ENCODE measurements around the gene TRIM24. TPM values are rescaled to one million over a fixed set of nuclear protein-coding genes. Genes with fewer than 3 reads are reported as not detected.
A peak's percentile ranks its signal among the peaks of the same experiment; 100 is the strongest.

TRIM24 gene
- total and polyA plus RNA-seq, 2 of the 13 experiments (the other 11 are each of a cell fraction or from before 2014, with no cell fraction given) = 100 to 106 TPM

GRCh38 chr7:138460176-138460648 lies at the start of gene TRIM24 (continued):
- TF ChIP-seq ZBED4 (CRISPR knock-in tag; IDR thresholded peaks at IDR 0.05; ENCODE audit: borderline replicate concordance) (0 out of 2 replicates have a peak, but pooled peaks have one; percentile 35), ZNF704 (CRISPR knock-in tag; IDR thresholded peaks at IDR 0.05; ENCODE audit: borderline replicate concordance) (peak; percentile 24; the same call in 1 of the 2 replicates), ZSCAN20 (CRISPR knock-in tag; IDR thresholded peaks at IDR 0.05; ENCODE audit: borderline replicate concordance) (0 out of 2 replicates have a peak, but pooled peaks have one; percentile 55), HOMEZ (CRISPR knock-in tag; IDR thresholded peaks at IDR 0.05; ENCODE audit: low read depth) (no peak), THRA (CRISPR knock-in tag; IDR thresholded peaks at IDR 0.05; ENCODE audit: borderline replicate concordance) (0 out of 2 replicates have a peak, but pooled peaks have one; percentile 43), ZNF142 (CRISPR knock-in tag; IDR thresholded peaks at IDR 0.05) (no peak), MAF1 (CRISPR knock-in tag; IDR thresholded peaks at IDR 0.05; ENCODE audit: borderline replicate concordance) (no peak), ZFYVE20 (CRISPR knock-in tag; IDR thresholded peaks at IDR 0.05; ENCODE audit: borderline replicate concordance, low read depth) (no peak), ZKSCAN5 (CRISPR knock-in tag; IDR thresholded peaks at IDR 0.05) (no peak), IRF2 (CRISPR knock-in tag; IDR thresholded peaks at IDR 0.05) (no peak), ZBTB43 (CRISPR knock-in tag; conservative IDR thresholded peaks at IDR 0.05) (no peak)
